ENCODE results near the gene MYL5.
"Not testable (repeated sequence)": the region's sequence is repeated elsewhere in the genome, so short reads cannot be mapped to it uniquely, and the experiment has no call there.

Gene MYL5

DNA sequence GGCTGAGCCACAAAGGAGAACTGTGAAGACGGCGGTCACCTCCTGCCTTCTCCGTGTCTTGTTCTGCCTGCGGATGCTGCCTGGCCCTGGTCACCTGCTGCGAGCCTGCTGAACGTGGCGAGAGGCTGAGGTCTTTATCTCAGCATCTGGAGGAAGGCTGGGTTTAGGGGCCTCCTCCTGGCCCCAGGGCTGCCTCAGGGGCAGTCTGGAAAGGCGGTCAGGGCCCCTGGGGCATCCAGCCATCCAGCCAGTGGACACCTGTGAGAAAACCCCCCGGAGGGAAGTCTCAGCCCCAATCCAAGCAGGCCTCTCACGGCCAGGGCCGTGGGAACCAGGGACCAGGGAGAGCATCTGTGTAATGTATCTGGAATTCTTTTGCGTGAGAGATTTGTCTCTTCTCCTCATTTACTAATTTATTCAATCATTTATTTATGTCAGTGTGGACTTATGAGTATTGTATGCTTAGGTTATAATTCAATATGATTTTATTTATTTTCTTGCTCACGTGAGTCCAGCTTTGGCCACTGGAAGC, 37.6 kb upstream of the MYL5 start:
- no peak for DNase-seq

DNA sequence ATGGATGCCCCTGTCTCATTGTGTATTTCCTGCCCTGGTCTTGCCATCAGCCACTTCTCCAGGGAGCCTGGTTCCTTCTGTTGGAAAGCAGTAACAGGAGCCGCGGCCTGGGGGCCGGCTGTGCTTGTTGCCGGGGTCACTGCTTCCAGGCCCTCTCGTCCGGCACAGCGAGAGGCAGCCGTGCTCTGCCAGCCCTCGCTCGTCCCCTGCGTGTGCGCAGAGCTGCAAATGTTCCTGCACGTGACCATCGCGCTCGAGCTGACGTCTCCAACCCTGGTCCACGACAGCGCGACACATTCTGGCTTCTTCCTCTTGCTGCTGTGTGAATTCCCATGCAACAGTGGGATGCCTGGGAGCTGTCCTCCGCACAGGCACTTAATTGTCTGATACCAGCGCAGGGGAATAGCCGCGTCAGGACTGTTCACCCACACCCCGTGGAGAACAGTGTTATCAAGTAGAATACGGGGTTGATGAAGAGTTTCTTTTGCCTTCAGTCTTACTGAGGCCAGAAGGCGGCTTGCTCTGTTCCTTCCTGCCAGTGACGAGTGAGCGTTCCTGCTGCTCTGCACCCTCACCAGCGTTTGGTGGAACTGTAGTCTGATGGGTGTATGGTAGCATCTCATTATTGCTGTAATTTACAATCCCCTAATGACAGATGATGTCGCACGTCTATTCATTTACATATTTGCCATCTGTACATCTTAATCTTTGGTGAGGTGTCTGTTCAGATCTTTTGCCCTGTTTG, 36.6 kb upstream of the MYL5 start:
- no peak for DNase-seq

DNA sequence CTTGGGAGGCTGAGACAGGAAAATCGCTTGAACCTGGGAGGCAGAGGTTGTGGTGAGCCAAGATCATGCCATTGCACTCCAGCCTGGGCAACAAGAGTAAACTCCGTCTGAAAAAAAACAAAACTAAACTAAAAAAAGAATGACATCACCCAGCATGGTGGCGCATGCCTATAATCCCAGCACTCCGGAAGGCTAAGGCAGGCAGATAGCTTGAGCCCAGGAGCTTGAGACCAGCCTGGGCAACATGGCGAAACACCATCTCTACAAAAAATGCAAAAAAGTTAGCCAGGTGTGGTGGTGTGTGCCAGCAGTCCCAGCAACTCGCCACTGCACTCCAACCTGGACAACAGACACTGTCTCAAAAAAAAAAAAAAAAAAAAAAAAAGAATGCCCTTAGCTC, 32.0 kb upstream of the MYL5 start:
- not testable (repeated sequence) for DNase-seq

- peak; percentile 30 to 45 for DNase-seq
Observed at GRCh38 chr4:646460-646859, 27.9 kb upstream of the MYL5 start.

- DNase-seq: no peak
Observed at GRCh38 chr4:647481-647880, 26.9 kb upstream of the MYL5 start.

DNA sequence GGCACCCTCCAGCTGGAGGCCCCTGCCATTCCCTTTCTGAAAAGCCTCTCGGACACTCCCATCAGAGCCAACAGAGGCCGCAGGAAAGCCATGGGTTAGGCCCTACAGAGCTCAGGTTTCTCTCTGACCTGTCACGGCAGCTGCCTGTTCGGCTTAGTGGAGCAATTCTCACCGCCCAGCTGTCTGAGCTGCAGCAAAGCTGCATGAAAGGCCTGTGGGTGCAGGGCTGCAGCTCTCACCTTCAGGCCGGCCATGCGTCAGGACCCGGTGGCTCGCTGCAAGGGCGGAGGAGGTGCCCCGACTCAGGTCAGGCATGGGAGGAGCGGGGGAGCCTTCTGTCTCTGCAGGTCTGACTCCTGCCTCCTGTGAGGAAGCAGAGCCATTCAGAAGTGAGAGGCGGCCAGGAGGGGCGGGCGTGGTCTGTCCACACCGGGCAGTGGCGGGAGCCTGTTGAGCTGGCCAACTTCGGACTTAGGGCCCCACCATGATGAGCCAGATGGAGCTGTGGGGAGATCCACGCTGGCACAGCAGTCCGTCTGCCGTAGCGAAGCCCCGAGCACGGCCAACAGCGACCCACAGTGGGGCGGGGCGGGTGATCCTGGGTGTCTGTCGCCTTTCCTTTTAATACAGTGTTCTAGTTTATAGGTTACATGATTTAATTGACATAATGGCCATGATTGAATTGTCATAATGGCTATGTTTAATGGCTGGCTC, 25.6 kb upstream of the MYL5 start:
- no peak for DNase-seq

DNA sequence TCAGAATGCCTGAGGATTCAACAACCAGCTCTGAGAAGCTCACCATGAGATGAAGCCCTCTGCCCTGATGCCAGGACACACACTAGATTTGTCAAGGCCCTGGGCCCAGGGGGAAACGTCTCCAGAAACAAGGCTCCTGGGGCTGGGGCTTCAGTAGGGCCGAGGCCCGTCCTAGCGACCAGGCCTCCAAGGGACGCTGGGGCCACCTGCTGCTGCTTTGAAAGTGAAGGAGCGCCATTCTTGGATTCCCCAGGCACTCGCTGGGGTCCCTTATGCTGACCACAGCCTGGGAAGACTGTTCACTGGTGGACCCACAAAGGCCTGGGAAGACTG, 25.1 kb upstream of the MYL5 start:
- no peak for DNase-seq

DNA sequence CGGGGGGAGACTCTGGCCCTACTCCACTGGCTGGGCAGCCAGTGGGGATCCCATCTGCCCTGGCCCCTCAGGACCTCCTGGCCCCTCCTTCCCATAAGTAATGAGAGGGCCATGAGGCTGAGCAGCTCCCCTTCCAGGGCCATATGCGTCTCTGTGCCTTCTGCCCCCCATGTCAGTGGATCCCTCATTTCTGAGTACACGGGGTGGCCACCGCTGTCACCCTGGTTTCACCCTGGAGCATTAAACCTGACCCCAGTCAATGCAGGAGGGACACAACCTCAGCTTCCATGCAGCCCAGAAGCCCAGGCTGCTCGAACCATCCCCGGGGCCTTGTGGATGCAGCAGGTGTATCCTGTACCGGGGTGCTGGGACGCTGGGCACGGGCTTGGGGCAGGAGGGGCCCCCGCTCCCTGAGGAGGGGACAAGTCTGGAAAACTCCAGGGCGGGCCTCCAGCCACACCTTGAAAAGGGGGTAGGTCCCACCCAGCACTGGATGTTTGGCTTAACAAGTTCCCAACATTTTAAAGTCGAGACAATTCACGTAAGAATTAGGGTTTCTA, 24.5 kb upstream of the MYL5 start:
- no peak for DNase-seq

DNA sequence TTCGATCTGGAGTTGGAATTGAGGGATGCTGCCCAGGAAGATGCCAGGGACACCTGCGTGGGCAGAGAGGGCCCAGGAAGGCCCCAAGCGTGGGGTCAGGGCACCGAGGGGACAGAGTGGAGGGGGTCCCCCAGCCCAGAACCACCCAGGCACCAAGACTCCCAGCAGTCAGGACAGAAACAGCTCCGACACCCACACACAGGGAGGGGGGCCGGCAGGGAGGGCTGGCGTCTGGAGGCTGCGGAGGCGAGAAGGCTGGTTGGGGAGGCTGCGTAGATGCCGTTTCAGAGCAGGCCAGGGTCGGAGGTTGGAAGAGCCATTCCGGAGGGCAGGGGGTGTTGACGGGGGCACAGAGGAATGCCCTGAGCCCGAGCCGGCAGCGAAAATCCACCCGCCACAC, 23.9 kb upstream of the MYL5 start:
- DNase-seq: no peak

DNA sequence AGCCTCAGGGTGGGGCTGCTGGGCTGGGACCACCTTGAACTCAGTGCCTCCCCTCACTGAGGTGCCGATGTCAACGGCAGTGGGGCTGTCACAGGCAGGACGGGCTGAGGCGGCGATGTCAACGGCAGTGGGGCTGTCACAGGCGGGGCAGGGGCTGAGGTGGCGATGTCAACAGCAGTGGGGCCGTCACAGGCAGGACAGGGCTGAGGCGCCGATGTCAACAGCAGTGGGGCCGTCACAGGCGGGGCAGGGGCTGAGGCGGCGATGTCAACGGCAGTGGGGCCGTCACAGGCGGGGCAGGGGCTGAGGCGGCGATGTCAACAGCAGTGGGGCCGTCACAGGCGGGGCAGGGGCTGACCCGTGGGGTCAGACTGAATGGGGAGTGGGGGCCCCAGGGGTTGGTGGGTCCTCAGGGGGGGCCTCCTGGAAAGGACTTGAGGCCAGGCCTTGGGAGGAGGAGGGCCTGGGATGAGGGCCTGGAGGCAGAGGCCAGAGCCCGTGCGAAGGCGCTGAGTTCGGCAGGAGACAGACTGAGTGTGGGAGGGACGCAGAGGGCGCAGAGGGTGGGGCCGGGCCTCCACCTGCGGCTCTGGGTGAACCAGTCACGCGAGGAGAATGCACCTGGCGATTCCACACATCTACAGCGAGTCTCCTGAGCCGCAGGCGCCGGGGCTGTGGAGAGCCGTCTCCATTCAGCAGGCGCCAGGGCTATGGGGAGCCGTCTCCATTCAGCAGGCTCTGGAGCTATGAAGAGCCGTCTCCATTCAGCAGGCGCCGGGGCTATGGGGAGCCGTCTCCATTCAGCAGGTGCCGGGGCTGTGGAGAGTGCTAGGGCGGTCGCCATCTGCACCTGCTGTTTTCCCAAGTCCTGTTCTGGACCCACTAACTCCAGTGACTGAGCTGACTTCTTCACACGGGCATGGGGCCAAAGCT, 23.1 kb upstream of the MYL5 start:
- DNase-seq: no peak

DNA sequence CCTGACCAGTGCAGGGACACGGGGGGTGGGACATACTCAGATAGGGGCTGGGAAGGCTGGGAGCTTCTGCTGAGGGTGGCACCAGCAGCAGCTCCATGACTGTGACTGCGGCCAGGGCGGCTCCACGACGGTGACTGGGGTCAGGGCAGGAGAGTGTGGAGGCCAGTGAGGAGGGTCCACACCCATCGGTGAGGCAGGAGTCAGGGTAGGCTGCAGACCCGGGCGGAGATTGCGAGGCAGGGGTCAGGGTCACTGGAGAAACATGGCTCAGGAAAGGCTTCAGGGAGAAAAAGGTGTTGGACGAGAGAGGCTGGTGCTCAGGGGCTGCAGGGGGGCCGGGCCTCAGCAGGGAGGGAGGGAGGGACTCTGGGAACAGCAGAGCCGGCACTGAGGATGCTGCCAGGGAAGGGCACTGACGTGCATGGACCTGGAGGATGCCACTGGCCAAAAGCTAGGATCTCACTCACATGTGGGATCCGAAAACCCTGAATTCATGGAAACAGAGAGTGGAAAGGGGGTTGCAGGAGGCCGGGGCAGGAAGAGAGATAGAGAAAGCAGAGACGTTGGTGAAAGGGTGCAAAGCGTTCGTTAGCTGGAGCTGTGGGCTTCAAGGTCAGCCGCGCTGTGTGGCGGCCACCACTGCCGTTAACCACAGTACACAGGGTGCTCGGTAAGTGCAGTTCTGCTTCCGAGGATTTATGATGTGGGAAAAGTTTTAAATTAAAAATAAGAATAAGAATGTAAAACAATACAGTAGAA, 22.3 kb upstream of the MYL5 start:
- no peak for DNase-seq

GRCh38 chr4:653080-653821, 21.1 kb upstream of the MYL5 start:
- DNase-seq: no peak

DNA sequence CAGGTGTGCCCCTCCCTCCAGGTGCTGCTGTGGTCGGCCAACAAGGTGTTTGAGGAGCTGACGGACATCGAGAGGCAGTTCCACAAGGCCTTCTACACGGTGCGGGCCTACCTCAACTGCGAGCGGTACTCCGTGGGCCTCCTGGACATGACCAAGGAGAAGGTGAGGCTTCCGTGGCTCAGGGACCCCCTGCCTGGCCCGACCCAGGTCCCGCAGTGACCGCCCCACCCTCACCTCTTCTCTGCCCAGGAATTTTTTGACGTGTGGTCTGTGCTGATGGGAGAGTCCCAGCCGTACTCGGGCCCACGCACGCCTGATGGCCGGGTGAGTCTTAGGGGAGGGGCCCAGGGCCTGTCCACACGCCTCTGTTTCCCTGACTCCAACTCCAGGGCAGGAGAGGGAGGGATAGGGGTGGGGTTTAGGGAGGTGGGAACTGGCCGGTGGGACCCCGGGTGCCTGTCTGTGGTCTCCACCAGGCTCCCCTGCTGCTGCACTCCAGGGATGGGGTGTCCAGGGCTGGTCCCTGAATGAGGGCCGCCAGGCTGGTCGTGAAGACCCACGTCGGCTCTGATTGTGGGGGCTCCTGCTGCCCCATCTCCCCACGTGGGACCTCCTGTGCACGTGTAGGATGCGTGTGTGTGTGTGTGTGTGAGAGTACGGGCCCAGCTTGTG, 20.4 kb upstream of the MYL5 start:
- no peak for DNase-seq

GRCh38 chr4:654503-654845, 19.9 kb upstream of the MYL5 start:
- DNase-seq: no peak

DNA sequence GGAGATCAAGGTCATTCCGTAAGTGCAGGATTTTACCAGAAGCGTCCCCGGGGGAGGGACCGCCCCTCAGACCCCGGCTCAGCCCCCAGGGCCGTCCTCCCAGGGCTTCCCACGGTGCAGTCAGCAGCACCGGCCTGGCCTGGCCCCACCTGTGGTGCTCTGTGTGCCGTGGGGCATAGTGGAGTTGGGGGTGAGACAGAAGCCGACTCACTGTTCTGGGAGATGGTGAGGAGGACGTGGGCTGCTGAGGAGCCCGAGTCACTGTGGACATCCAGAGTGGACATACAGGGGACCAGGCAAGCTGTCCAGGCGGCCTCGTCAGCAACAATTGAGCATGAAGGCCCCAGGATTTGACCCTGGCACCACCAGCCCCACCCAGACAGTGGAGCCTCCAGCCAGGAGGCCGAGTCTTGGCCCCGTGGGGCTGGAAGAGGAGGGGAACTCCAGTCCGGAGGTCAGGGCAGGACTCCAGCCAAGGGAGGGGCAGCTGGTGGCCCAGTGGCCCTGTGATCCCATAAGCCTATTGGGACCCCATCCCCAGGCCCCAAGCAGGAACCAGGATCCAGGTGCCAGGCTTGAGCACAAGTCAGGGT, 19.4 kb upstream of the MYL5 start:
- no peak for DNase-seq

- DNase-seq: no peak
Observed at GRCh38 chr4:655464-656151, 18.7 kb upstream of the MYL5 start.

DNA sequence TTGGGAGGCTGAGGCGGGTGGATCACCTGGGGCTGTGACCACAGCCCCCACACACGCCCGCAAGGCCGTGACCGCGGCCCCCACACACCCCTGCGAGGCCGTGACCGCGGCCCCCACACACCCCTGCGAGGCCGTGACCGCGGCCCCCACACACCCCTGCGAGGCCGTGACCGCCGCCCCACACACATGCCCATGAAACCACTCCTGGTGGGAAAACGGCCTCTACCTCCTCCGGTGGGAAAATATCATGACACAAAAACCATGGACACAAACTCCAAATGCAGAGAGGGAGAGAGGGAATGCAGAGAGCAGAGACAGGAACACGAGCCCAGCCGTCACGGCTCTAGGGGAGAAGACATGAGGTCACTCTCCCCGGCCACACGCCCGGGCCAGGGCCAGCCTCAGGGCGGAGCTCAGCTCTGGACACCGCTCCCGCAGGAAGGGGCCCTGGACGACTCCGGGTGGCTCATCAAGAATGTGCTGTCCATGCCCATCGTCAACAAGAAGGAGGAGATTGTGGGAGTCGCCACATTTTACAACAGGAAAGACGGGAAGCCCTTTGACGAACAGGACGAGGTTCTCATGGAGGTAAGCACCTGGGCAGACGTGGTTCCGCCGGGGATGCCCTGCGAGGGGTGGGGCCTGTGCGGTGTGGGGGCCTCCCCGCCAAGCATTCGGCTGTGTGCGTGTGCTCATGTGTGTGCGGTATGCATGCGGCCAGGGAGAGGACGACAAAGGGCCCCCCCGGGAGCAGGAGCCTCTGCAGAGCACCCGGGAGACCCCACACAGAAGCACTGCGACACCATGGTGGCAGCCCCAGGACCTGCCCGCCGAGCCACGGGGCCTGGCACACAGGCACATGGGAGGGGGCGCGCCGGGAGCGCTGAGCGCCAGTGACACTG, 17.7 kb upstream of the MYL5 start:
- no peak for DNase-seq

GRCh38 chr4:657338-657833, 17.0 kb upstream of the MYL5 start:
- no peak for DNase-seq

Data from activated CD4-positive, alpha-beta T cell treated with anti-CD3 and anti-CD28 coated beads, Interleukin-2, amount 50 U/mL, for 48 hours (primary cell).